Endothelial cell of umbilical vein (primary cell): ENCODE measurements around the gene FBXO10.

Source experiments
- CTCF ChIP-seq, 2 donors: IDR thresholded peaks; 1 replicate in 1 of 2; 2 replicates in 1 of 2; pipeline ENCODE4 v1.5.1; 2011; ENCODE audit warnings: low read length in 2 of 2, mild to moderate bottlenecking in 2 of 2, moderate library complexity in 2 of 2, control low read depth in 1 of 2, inconsistent platforms in 1 of 2, low read depth in 1 of 2; ENCODE audit not compliant: insufficient read depth in 1 of 2; ENCODE audit errors: extremely low read depth in 1 of 2
- EZH2 ChIP-seq: IDR thresholded peaks from 2 replicates; pipeline ENCODE4 v1.6.1; 2012; ENCODE audit warnings: borderline replicate concordance, low read depth, mild to moderate bottlenecking, moderate library complexity, low read length, inconsistent platforms; ENCODE audit not compliant: severe bottlenecking
- FOS ChIP-seq: IDR thresholded peaks from 2 replicates; pipeline ENCODE4 v1.6.1; 2011; ENCODE audit warnings: mild to moderate bottlenecking, low read length, moderate library complexity, borderline replicate concordance; ENCODE audit not compliant: insufficient read depth
- GATA2 ChIP-seq: IDR thresholded peaks from 2 replicates; pipeline ENCODE4 v1.7.0; 2011; ENCODE audit warnings: low read depth, mild to moderate bottlenecking, moderate library complexity, mixed read lengths, low read length; ENCODE audit not compliant: insufficient read length, insufficient read depth
- MAX ChIP-seq: IDR thresholded peaks from 2 replicates; pipeline ENCODE4 v1.6.1; 2011; ENCODE audit not compliant: insufficient read depth, insufficient read length
- POLR2A ChIP-seq: IDR thresholded peaks from 2 replicates; pipeline ENCODE4 v1.6.1; 2012; ENCODE audit warnings: low read depth, mild to moderate bottlenecking, control low read depth, low read length
- POLR2AphosphoS5 ChIP-seq: IDR thresholded peaks from 2 replicates; pipeline ENCODE4 v1.6.1; 2012; ENCODE audit warnings: low read depth, mild to moderate bottlenecking, control low read depth, low read length, moderate library complexity; ENCODE audit not compliant: insufficient read depth

GRCh38 chr9:37625758-37626147 lies 49.6 kb upstream of the FBXO10 start:
- TF ChIP-seq POLR2A = no peak
- no peak for TF ChIP-seq EZH2
- no peak for TF ChIP-seq CTCF (IDR thresholded peaks at IDR 0.05; ENCODE audit: extremely low read depth in 1 of 2, insufficient read depth in 1 of 2, low read depth in 1 of 2, low read length in 2 of 2)
- TF ChIP-seq FOS = no peak
- TF ChIP-seq GATA2 = no peak
- TF ChIP-seq MAX = no peak
- no peak for TF ChIP-seq POLR2AphosphoS5
